Fibroblast of pulmonary artery (primary cell): ENCODE measurements around the gene ERN2.

Experiments
- DNase-seq: peaks from one replicate; pipeline ENCODE4 v3.0.0-alpha.2; 2010; ENCODE audit warnings: low read depth
- H3K4me3 ChIP-seq: replicated peaks from 2 replicates; pipeline ENCODE4 v1.5.1; 2011; ENCODE audit warnings: low read depth, mild to moderate bottlenecking, control low read depth, low read length, moderate library complexity
- CTCF ChIP-seq: IDR thresholded peaks from 2 replicates; pipeline ENCODE4 v1.5.1; 2011; ENCODE audit warnings: mild to moderate bottlenecking, control low read depth, low read length, inconsistent platforms; ENCODE audit errors: missing control alignments

The ERN2 gene

DNA sequence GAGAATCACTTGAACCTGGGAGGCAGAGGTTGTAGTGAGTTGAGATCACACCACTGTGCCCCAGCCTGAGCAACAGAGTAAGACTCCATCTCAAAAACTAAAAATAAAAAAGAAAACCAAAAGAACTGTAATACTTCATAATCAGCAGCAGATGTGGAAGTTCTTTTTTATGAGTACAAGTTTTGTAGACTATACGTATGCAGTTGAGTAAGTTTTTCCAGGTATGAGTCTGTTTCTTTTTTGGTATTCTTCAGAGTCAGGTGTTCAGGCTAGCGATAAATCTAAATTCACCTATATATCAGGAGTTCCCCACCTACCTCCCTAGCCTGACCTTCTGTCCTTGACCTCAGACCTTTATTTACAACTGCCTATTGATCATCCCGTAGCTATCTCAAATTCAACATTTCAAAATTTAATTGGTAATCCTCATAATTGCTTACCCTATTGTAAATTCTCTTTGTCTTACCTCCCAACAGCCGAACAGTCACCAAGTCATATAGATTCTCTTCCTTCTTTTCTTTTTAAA, 61.0 kb downstream of the ERN2 start:
- DNase-seq, result no peak
- no peak overlapping the region for H3K4me3 ChIP-seq
- TF ChIP-seq CTCF, result no peak

GRCh38 chr16:23650674-23651416, 62.2 kb downstream of the ERN2 start:
- H3K4me3 ChIP-seq, result no peak overlapping the region
- DNase-seq, result peak; percentile 21
- TF ChIP-seq CTCF, result no peak

- no peak for TF ChIP-seq CTCF
- H3K4me3 ChIP-seq, result peak overlapping the region; percentile 88
- DNase-seq, result no peak
Measured at GRCh38 chr16:23642246-23642774, 70.7 kb downstream of the ERN2 start.

DNA sequence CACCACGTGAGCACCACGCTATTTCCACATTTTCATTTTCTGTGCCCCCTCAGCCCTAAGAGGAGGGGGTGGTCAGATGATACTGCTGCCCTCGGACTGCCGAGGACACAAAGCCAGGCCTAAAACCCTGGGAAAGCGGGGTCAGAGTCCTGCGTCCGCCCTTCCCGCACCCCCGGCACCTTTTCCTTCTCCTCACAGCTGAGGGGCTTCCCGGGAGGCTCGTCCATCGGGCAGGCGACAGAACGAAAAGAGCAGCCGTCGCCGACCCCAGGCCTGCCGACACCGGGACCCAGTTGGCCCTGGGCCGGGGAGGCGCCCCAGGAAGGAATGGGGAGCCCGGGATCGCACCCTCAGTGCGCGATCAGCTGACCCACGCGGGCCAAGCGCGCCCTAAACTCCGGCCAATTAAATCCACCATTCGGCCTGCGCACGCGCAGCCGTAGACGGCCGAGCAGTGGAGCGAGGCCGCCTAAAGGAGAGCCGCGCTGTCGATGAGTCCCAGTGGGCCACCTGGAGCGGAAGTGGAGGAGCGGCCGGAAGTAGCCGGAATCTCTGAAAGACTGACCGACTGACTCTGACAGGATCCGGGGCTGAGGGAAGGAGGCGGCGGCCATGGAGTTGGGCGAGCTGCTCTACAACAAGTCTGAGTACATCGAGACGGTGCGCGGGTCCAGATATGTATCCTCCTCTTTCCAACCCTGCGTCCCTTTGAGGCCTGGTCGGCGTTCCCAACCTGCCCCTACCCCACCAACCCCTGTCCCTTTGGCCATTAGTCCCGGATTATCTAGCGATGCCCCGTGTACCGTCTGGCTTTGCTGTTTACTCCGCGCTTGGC, 71.9 kb downstream of the ERN2 start, which contains the start of the genes DCTN5 and PALB2:
Gene DCTN5, plus strand, starts transcription at position 536 of the 835 bp plus-strand sequence. Its CDS starts 77 bp downstream, at position 613.
Gene PALB2, minus strand, starts transcription at position 380 of the 835 bp plus-strand sequence. Its CDS starts 153 bp downstream, at position 227.
- TF ChIP-seq CTCF, result no peak
- H3K4me3 ChIP-seq, result peak within 1 kb of the TSS; percentile 88

GRCh38 chr16:23640615-23640930, 72.4 kb downstream of the ERN2 start:
- TF ChIP-seq CTCF, result no peak
- no peak for DNase-seq
- peak overlapping the region; percentile 88 for H3K4me3 ChIP-seq

More for the DNA sequence above, 71.9 kb downstream of the ERN2 start, which contains the start of the genes DCTN5 and PALB2:
- peak; percentile 94 for DNase-seq
